ENCODE data around the gene DDX3X. TPM values are rescaled to one million over a fixed set of nuclear protein-coding genes. Genes with fewer than 3 reads are reported as not detected.

DDX3X gene
- total RNA-seq, 2 experiments from 2014 or later, result 75.1 to 85.0 TPM

- no peak overlapping the region for H3K4me2 ChIP-seq (ENCODE audit: low read length)
- POLR2A ChIA-PET, result no interaction called here
- no TSS peak for BruUV-seq (replicated peaks)
- no peaks in the 10 kb centered on the region for H4K20me1 ChIP-seq (ENCODE audit: insufficient read depth, low read length)
- intact Hi-C loops (cut with micrococcal nuclease; ENCODE audit: unreplicated experiment), result no loop called here
- H3K9me3 ChIP-seq (ENCODE audit: low read length), result no peaks in the 10 kb centered on the region
- CTCF ChIA-PET (ENCODE audit: unreplicated experiment), result no interaction called here
- TF ChIP-seq EZH2phosphoT487 (IDR thresholded peaks at IDR 0.05; ENCODE audit: borderline replicate concordance, low read depth, low read length) (no peak), CTCF (conservative IDR thresholded peaks at IDR 0.05; ENCODE audit: low read length) (no peak)
- no peak for DNase-seq (ENCODE audit: low spot score)
- peaks cover 11% of the 10 kb centered on the region; the same call in 1 of the 2 replicates for H3K79me2 ChIP-seq (ENCODE audit: insufficient read depth, low read depth, low read length)
- H3K9me2 ChIP-seq (ENCODE audit: insufficient read depth, low read length), result no peaks in the 10 kb centered on the region
- H3K4me3 ChIP-seq (ENCODE audit: low read depth, low read length, poor library complexity, severe bottlenecking), result no peak overlapping the region
- H3K4me1 ChIP-seq (ENCODE audit: insufficient read depth, low read length, poor library complexity, severe bottlenecking), result peaks cover 24% of the 10 kb centered on the region
- no peak overlapping the region for H3K27ac ChIP-seq (ENCODE audit: low read depth, low read length, poor library complexity, severe bottlenecking)
- no peak overlapping the region for H2AFZ ChIP-seq (ENCODE audit: low read length)
- no peaks in the 10 kb centered on the region for H3K36me3 ChIP-seq (ENCODE audit: insufficient read depth, low read length)
These were observed 6.6 kb upstream of the DDX3X start for GRCh38 chrX:41327341-41327740.

- H3K4me1 ChIP-seq (ENCODE audit: insufficient read depth, low read length, poor library complexity, severe bottlenecking), result peaks cover 26% of the 10 kb centered on the region
- H3K79me2 ChIP-seq (ENCODE audit: insufficient read depth, low read depth, low read length), result peaks cover 14% of the 10 kb centered on the region
- H3K4me2 ChIP-seq (ENCODE audit: low read length), result no peak overlapping the region
- H4K20me1 ChIP-seq (ENCODE audit: insufficient read depth, low read length), result no peaks in the 10 kb centered on the region
- H3K9me3 ChIP-seq (ENCODE audit: low read length), result no peaks in the 10 kb centered on the region
- peaks cover under 1% of the 10 kb centered on the region; the same call in 1 of the 2 replicates for H3K36me3 ChIP-seq (ENCODE audit: insufficient read depth, low read length)
- H3K4me3 ChIP-seq (ENCODE audit: low read depth, low read length, poor library complexity, severe bottlenecking), result no peak overlapping the region
- no peak for TF ChIP-seq CTCF (conservative IDR thresholded peaks at IDR 0.05; ENCODE audit: low read length)
- TF ChIP-seq EZH2phosphoT487 (IDR thresholded peaks at IDR 0.05; ENCODE audit: borderline replicate concordance, low read depth, low read length), result no peak
- H2AFZ ChIP-seq (ENCODE audit: low read length), result no peak overlapping the region
- DNase-seq (ENCODE audit: low spot score), result no peak
- ChIA-PET POLR2A (interaction anchor here (0.8 to 1.1 kb wide), 3 partner anchors 12 to 120 kb away, joined by 3 to 4 read pairs (median 3); no protein-coding TSS in a partner anchor), CTCF (ENCODE audit: unreplicated experiment) (no interaction called here)
- H3K9me2 ChIP-seq (ENCODE audit: insufficient read depth, low read length), result no peaks in the 10 kb centered on the region
- H3K27ac ChIP-seq (ENCODE audit: low read depth, low read length, poor library complexity, severe bottlenecking), result no peak overlapping the region
- no TSS peak for BruUV-seq (replicated peaks)
- intact Hi-C loops (cut with micrococcal nuclease; ENCODE audit: unreplicated experiment), result no loop called here
These were observed 4.9 kb upstream of the DDX3X start for GRCh38 chrX:41329101-41329500.

GRCh38 chrX:41332005-41332404 lies 2.0 kb upstream of the DDX3X start:
- Histone ChIP-seq H3K27ac (ENCODE audit: low read depth, low read length, poor library complexity, severe bottlenecking) (peak overlapping the region; percentile 93), H3K4me2 (ENCODE audit: low read length) (peak overlapping the region; percentile 97), H3K9me3 (ENCODE audit: low read length) (no peaks in the 10 kb centered on the region), H2AFZ (ENCODE audit: low read length) (peak overlapping the region; percentile 75; the same call in 1 of the 2 replicates), H3K36me3 (ENCODE audit: insufficient read depth, low read length) (peaks cover 28% of the 10 kb centered on the region), H3K4me1 (ENCODE audit: insufficient read depth, low read length, poor library complexity, severe bottlenecking) (peaks cover 33% of the 10 kb centered on the region), H3K4me3 (ENCODE audit: low read depth, low read length, poor library complexity, severe bottlenecking) (peak overlapping the region; percentile 100), H3K9me2 (ENCODE audit: insufficient read depth, low read length) (no peaks in the 10 kb centered on the region), H4K20me1 (ENCODE audit: insufficient read depth, low read length) (peaks cover 18% of the 10 kb centered on the region), H3K79me2 (ENCODE audit: insufficient read depth, low read depth, low read length) (peaks cover 43% of the 10 kb centered on the region)
- ChIA-PET CTCF (ENCODE audit: unreplicated experiment) (no interaction called here), POLR2A (interaction anchor here (0.7 to 1.5 kb wide), 2 partner anchors 111 to 1417 kb away, joined by 3 to 4 read pairs; no protein-coding TSS in a partner anchor)
- intact Hi-C loops (cut with micrococcal nuclease; ENCODE audit: unreplicated experiment), result loop anchor here (2.0 to 10.0 kb wide), 4 partner anchors 111 to 597 kb away; partner anchors contain the start of genes MED14 and USP9X
- TF ChIP-seq EZH2phosphoT487 (IDR thresholded peaks at IDR 0.05; ENCODE audit: borderline replicate concordance, low read depth, low read length) (no peak), CTCF (conservative IDR thresholded peaks at IDR 0.05; ENCODE audit: low read length) (no peak)
- no TSS peak for BruUV-seq (replicated peaks)
- DNase-seq (ENCODE audit: low spot score), result peak; percentile 30

Measured in OCI-LY7 (cell line).